Measurements from ENCODE around the gene PIGT. TPM values are rescaled to one million over a fixed set of nuclear protein-coding genes. Genes with fewer than 3 reads are reported as not detected.
"Not testable (repeated sequence)": the region's sequence is repeated elsewhere in the genome, so short reads cannot be mapped to it uniquely, and the experiment has no call there.

PIGT gene
- polyA plus RNA-seq, 1 experiment, result 114 TPM

DNA sequence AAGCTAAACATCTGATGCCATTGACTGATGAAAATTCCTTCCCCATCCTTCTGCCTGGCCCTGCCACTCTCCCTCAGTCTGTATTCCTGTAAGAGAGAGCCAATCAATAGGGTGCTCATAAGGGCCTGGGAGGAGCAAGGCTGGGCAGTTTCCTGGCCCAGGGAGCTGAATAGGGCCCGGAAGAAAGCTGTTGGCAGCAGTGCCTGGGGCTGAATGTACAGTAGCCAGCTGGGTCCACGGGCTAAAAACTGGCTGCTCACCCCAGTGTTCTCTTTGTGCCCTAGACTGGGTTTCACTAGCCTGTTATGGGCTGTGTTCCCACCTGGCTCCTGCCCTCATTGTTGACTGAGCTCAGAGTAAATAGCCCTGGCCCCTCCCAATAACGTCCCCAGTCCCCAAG lies 51.9 kb downstream of the PIGT start:
- no peaks in the 10 kb centered on the region; the same call in 1 of the 2 replicates for H3K9me3 ChIP-seq (ENCODE audit: control insufficient read depth, insufficient read depth, low read length)
- H3K4me3 ChIP-seq (ENCODE audit: low read depth, low read length), result no peak overlapping the region
- TF ChIP-seq, protein P1, sequence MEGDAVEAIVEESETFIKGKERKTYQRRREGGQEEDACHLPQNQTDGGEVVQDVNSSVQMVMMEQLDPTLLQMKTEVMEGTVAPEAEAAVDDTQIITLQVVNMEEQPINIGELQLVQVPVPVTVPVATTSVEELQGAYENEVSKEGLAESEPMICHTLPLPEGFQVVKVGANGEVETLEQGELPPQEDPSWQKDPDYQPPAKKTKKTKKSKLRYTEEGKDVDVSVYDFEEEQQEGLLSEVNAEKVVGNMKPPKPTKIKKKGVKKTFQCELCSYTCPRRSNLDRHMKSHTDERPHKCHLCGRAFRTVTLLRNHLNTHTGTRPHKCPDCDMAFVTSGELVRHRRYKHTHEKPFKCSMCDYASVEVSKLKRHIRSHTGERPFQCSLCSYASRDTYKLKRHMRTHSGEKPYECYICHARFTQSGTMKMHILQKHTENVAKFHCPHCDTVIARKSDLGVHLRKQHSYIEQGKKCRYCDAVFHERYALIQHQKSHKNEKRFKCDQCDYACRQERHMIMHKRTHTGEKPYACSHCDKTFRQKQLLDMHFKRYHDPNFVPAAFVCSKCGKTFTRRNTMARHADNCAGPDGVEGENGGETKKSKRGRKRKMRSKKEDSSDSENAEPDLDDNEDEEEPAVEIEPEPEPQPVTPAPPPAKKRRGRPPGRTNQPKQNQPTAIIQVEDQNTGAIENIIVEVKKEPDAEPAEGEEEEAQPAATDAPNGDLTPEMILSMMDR (IDR thresholded peaks at IDR 0.05; ENCODE audit: low read depth, low read length), result no peak
- H3K27me3 ChIP-seq (ENCODE audit: control insufficient read depth, insufficient read depth, low read length), result peaks cover 40% of the 10 kb centered on the region
- DNase-seq (ENCODE audit: low read depth, low spot score), result no peak
- POLR2A ChIA-PET, result no interaction called here
- no peak overlapping the region for H3K27ac ChIP-seq (ENCODE audit: low read depth, low read length)
- CTCF ChIA-PET, result interaction anchor here (0.8 to 1.0 kb wide), 3 partner anchors 32 to 304 kb away, joined by 3 read pairs; no protein-coding TSS in a partner anchor

DNA sequence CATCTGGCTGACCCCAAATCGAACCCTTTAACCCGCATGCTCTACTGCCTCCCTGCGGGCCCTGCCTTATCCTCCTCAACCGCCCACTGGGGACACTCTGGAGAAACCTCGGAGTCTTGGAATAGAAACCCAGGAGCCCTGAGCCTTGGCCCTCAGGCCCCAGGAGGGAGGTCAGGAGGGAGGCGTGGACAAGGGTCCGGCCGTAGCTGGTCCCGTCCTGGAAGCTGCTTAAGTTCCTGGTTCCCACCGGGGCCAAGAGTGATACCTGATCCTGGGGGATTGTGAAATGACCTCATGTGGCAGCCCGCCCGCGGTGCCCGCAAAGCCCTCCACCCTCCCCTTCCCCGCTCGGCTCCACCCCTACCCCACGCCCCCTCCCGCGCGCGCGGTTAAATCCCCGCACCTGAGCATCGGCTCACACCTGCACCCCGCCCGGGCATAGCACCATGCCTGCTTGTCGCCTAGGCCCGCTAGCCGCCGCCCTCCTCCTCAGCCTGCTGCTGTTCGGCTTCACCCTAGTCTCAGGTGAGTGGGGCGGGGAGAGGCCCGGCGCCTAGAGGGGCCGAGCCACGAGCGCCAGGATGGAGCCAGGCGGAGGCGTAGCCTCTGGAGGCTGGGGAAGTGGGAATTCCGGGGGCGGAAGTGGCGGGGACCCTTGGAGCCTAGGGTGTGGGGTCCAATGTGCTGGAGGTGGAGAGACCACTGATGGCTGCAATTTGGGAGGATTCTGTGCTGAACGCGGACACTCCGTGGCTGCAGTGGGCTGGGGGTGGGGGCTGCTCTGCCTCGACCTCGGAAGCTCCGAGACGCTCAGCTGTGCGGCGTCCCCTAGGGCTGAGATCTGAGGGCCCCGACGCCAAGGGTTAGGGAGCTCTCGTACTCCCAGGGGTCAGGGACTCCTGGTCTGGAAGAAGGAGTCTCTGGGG lies 53.7 kb downstream of the PIGT start, which contains the start of gene WFDC2:
Gene WFDC2 (plus strand): TSS at position 418 of the 926 bp plus-strand sequence. CDS start 29 bp downstream, at position 447.
- Histone ChIP-seq H3K27ac (ENCODE audit: low read depth, low read length) (no peak within 1 kb of the TSS), H3K27me3 (ENCODE audit: control insufficient read depth, insufficient read depth, low read length) (peaks cover 43% of the 10 kb centered on the region), H3K4me3 (ENCODE audit: low read depth, low read length) (peak within 1 kb of the TSS; percentile 40), H3K9me3 (ENCODE audit: control insufficient read depth, insufficient read depth, low read length) (no peaks in the 10 kb centered on the region; the same call in 1 of the 2 replicates)
- ChIA-PET POLR2A (no interaction called here), CTCF (interaction anchor here (1.3 kb wide), 1 partner anchor 96 kb away, joined by 6 read pairs; no protein-coding TSS in a partner anchor)
- TF ChIP-seq, protein P1 (IDR thresholded peaks at IDR 0.05; ENCODE audit: low read depth, low read length), result no peak
- DNase-seq (ENCODE audit: low read depth, low spot score), result no peak

DNA sequence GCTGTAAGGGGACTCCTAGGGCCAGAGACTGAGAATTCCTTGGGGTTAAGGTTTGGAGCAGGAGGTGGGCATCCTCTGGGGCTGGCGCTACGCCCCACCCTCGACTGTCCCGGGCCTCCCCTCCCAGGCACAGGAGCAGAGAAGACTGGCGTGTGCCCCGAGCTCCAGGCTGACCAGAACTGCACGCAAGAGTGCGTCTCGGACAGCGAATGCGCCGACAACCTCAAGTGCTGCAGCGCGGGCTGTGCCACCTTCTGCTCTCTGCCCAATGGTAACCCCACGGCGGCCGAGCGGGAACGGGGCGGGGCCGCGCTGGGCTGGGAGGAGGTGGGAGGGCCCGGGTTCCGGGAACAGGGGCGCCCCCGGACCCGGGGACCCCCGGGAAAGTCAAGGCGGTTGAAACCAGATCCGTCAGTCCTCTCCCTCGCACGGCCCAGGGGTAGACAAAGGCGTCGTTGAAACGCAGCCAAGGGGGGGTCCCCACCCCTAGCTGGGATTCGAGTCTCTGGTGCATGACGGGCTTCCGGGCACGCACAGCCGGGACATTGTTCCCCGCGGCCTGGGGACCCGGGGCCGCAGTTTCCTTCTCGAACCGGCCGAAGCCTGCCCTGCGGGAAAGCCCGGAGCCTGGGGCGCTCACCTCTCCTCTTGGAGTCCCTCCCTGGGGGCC lies 54.5 kb downstream of the PIGT start:
- Histone ChIP-seq H3K27me3 (ENCODE audit: control insufficient read depth, insufficient read depth, low read length) (peaks cover 44% of the 10 kb centered on the region), H3K27ac (ENCODE audit: low read depth, low read length) (no peak overlapping the region), H3K4me3 (ENCODE audit: low read depth, low read length) (peak overlapping the region; percentile 40), H3K9me3 (ENCODE audit: control insufficient read depth, insufficient read depth, low read length) (no peaks in the 10 kb centered on the region; the same call in 1 of the 2 replicates)
- ChIA-PET POLR2A (no interaction called here), CTCF (interaction anchor here (1.3 kb wide), 1 partner anchor 97 kb away, joined by 6 read pairs; no protein-coding TSS in a partner anchor)
- DNase-seq (ENCODE audit: low read depth, low spot score), result no peak
- TF ChIP-seq, protein P1 (IDR thresholded peaks at IDR 0.05; ENCODE audit: low read depth, low read length), result no peak

DNA sequence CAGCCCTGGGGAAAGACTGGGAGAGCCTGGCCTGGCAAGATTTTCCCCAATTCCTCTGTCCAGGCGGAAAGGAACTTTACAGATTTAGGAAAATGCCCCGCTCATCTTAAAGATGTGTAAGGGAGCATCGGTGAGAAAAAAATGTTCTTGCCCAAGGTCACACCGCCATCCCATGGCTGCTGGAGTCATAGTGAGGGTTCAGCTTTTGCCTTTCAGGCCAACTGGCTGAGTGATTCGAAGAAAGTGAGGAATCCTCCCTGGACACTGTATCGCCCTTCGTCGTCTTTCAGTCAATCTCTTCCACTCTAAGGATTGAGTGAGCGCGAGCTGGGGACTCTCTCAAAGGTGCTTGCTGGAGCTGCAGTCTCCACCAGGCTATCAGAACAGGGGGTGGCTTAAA lies 55.0 kb downstream of the PIGT start:
- H3K27ac ChIP-seq (ENCODE audit: low read depth, low read length), result no peak overlapping the region
- POLR2A ChIA-PET, result no interaction called here
- no peaks in the 10 kb centered on the region; the same call in 1 of the 2 replicates for H3K9me3 ChIP-seq (ENCODE audit: control insufficient read depth, insufficient read depth, low read length)
- no peak for DNase-seq (ENCODE audit: low read depth, low spot score)
- TF ChIP-seq, protein P1 (IDR thresholded peaks at IDR 0.05; ENCODE audit: low read depth, low read length), result peak; percentile 14; the same call in 1 of the 2 replicates
- peaks cover 44% of the 10 kb centered on the region for H3K27me3 ChIP-seq (ENCODE audit: control insufficient read depth, insufficient read depth, low read length)
- H3K4me3 ChIP-seq (ENCODE audit: low read depth, low read length), result no peak overlapping the region
- CTCF ChIA-PET, result interaction anchor here (1.3 kb wide), 1 partner anchor 97 kb away, joined by 6 read pairs; no protein-coding TSS in a partner anchor

DNA sequence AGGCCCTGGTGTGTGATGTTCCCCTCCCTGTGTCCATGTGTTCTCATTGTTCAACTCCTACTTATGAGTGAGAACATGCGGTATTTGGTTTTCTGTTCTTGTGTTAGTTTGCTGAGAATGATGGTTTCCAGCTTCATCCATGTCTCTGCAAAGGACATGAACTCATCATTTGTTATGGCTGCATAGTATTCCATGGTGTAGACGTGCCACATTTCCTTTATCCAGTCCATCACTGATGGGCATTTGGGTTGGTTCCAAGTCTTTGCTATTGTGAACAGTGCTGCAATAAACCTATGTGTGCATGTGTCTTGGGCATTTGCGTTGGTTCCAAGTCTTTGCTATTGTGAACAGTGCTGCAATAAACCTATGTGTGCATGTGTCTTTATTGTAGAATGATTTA lies 56.3 kb downstream of the PIGT start:
- POLR2A ChIA-PET; CTCF ChIA-PET; H3K4me3 ChIP-seq (ENCODE audit: low read depth, low read length); H3K27ac ChIP-seq (ENCODE audit: low read depth, low read length); H3K9me3 ChIP-seq (ENCODE audit: control insufficient read depth, insufficient read depth, low read length); DNase-seq (ENCODE audit: low read depth, low spot score): not testable (repeated sequence)
- peaks cover 42% of the 10 kb centered on the region for H3K27me3 ChIP-seq (ENCODE audit: control insufficient read depth, insufficient read depth, low read length)

Small RNA genes within 50 kb of the gene (small RNA-seq; reads per million reads assigned to genes)
- not detected for gene MIR6812 (ENCODE audit: insufficient read length, low read depth)

Other genes starting within 250 kb of the PIGT start
- not detected in 2 replicates for gene PI3, start 241.2 kb upstream of the PIGT start, polyA plus RNA-seq (2011; rRNA removed)
- not detected in 2 replicates for gene SEMG1, start 209.1 kb upstream of the PIGT start, polyA plus RNA-seq (2011; rRNA removed)
- not detected in 2 replicates for gene SEMG2, start 194.8 kb upstream of the PIGT start, polyA plus RNA-seq (2011; rRNA removed)
- gene SLPI, start 161.6 kb upstream of the PIGT start, polyA plus RNA-seq (2011; rRNA removed), result not detected in 2 replicates
- gene RBPJL, start 109.3 kb upstream of the PIGT start, polyA plus RNA-seq (2011; rRNA removed), result not detected in 2 replicates
- gene MATN4, start 107.8 kb upstream of the PIGT start, polyA plus RNA-seq (2011; rRNA removed), result 0.04 TPM in 1 of 2 replicates, not detected in the other
- 177 and 204 TPM in 2 replicates for gene SDC4, start 67.7 kb upstream of the PIGT start, polyA plus RNA-seq (2011; rRNA removed)
- gene SYS1, start 53.0 kb upstream of the PIGT start, polyA plus RNA-seq (2011; rRNA removed), result 25.1 and 33.4 TPM in 2 replicates
- not detected in 2 replicates for gene TP53TG5, start 37.8 kb upstream of the PIGT start, polyA plus RNA-seq (2011; rRNA removed)
- 12.8 and 13.8 TPM in 2 replicates for gene DBNDD2, start 7.9 kb upstream of the PIGT start, polyA plus RNA-seq (2011; rRNA removed)
- gene WFDC2, start 53.6 kb downstream of the PIGT start, polyA plus RNA-seq (2011; rRNA removed), result not detected in 2 replicates
- not detected in 2 replicates for gene SPINT3, start 99.5 kb downstream of the PIGT start, polyA plus RNA-seq (2011; rRNA removed)
- gene WFDC6, start 123.3 kb downstream of the PIGT start, polyA plus RNA-seq (2011; rRNA removed), result not detected in 2 replicates
- gene EPPIN, start 131.3 kb downstream of the PIGT start, polyA plus RNA-seq (2011; rRNA removed), result not detected in 2 replicates
- gene WFDC8, start 163.1 kb downstream of the PIGT start, polyA plus RNA-seq (2011; rRNA removed), result not detected in 2 replicates
- not detected in 2 replicates for gene WFDC10A, start 213.6 kb downstream of the PIGT start, polyA plus RNA-seq (2011; rRNA removed)
- not detected in 2 replicates for gene WFDC9, start 215.1 kb downstream of the PIGT start, polyA plus RNA-seq (2011; rRNA removed)

Measured in AG04450 (cell line).